PFSK-1 (cell line): Measurements from ENCODE around the gene CDHR2.

Source experiments
- FOXP2 ChIP-seq: optimal IDR thresholded peaks from 2 replicates; pipeline ENCODE3; 2011; ENCODE audit warnings: borderline replicate concordance, control low read depth, inconsistent platforms; ENCODE audit not compliant: insufficient read depth; ENCODE audit errors: extremely low read length, extremely low read depth
- POLR2AphosphoS5 ChIP-seq: IDR thresholded peaks from 2 replicates; pipeline ENCODE4 v1.6.1; 2012; ENCODE audit warnings: low read depth, mild to moderate bottlenecking, control low read depth, low read length, moderate library complexity
- REST ChIP-seq, 2 experiments: IDR thresholded peaks; 2 replicates each; pipeline versions ENCODE4 v1.6.1 to v1.8.0; 2011 to 2012; ENCODE audit warnings: low read depth in 2 of 2, low read length in 2 of 2, control low read depth in 1 of 2, inconsistent platforms in 1 of 2, mild to moderate bottlenecking in 1 of 2, moderate library complexity in 1 of 2; ENCODE audit not compliant: insufficient read depth in 1 of 2
- SIN3A ChIP-seq: IDR thresholded peaks from 2 replicates; pipeline ENCODE4 v1.6.1; 2012; ENCODE audit warnings: mild to moderate bottlenecking, low read length, moderate library complexity, borderline replicate concordance; ENCODE audit not compliant: insufficient read depth
- TAF1 ChIP-seq: IDR thresholded peaks from 2 replicates; pipeline ENCODE4 v1.6.1; 2012; ENCODE audit warnings: low read length, control low read depth, borderline replicate concordance; ENCODE audit not compliant: insufficient read depth

CDHR2 gene

GRCh38 chr5:176578391-176578808 lies 29.3 kb downstream of the CDHR2 start:
- TF ChIP-seq FOXP2 (peak; percentile 43), SIN3A (no peak)

GRCh38 chr5:176579323-176579722 lies 30.2 kb downstream of the CDHR2 start:
- TF ChIP-seq REST (IDR thresholded peaks at IDR 0.05; ENCODE audit: insufficient read depth in 1 of 2, low read depth in 2 of 2, low read length in 2 of 2): no peak
- no peak for TF ChIP-seq POLR2AphosphoS5
- TF ChIP-seq SIN3A: no peak
- TF ChIP-seq FOXP2: no peak
- TF ChIP-seq TAF1: no peak

GRCh38 chr5:176581361-176581760 lies 32.2 kb downstream of the CDHR2 start:
- no peak for TF ChIP-seq POLR2AphosphoS5
- no peak for TF ChIP-seq FOXP2
- TF ChIP-seq REST (IDR thresholded peaks at IDR 0.05; ENCODE audit: insufficient read depth in 1 of 2, low read depth in 2 of 2, low read length in 2 of 2): no peak
- no peak for TF ChIP-seq TAF1
- no peak for TF ChIP-seq SIN3A

GRCh38 chr5:176583076-176583475 lies 33.9 kb downstream of the CDHR2 start:
- no peak for TF ChIP-seq REST (IDR thresholded peaks at IDR 0.05; ENCODE audit: insufficient read depth in 1 of 2, low read depth in 2 of 2, low read length in 2 of 2)
- TF ChIP-seq FOXP2: no peak

- TF ChIP-seq SIN3A (no peak), REST (IDR thresholded peaks at IDR 0.05; ENCODE audit: insufficient read depth in 1 of 2, low read depth in 2 of 2, low read length in 2 of 2) (no peak), TAF1 (no peak), POLR2AphosphoS5 (no peak), FOXP2 (no peak)
Observed at GRCh38 chr5:176587398-176587797, 38.3 kb downstream of the CDHR2 start.
